ENCODE measurements around the gene LAIR1.
A peak's percentile ranks its signal among the peaks of the same experiment; 100 is the strongest.
"Not testable (repeated sequence)": the region's sequence is repeated elsewhere in the genome, so short reads cannot be mapped to it uniquely, and the experiment has no call there.

LAIR1 gene, protein sequence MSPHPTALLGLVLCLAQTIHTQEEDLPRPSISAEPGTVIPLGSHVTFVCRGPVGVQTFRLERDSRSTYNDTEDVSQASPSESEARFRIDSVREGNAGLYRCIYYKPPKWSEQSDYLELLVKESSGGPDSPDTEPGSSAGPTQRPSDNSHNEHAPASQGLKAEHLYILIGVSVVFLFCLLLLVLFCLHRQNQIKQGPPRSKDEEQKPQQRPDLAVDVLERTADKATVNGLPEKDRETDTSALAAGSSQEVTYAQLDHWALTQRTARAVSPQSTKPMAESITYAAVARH

DNA sequence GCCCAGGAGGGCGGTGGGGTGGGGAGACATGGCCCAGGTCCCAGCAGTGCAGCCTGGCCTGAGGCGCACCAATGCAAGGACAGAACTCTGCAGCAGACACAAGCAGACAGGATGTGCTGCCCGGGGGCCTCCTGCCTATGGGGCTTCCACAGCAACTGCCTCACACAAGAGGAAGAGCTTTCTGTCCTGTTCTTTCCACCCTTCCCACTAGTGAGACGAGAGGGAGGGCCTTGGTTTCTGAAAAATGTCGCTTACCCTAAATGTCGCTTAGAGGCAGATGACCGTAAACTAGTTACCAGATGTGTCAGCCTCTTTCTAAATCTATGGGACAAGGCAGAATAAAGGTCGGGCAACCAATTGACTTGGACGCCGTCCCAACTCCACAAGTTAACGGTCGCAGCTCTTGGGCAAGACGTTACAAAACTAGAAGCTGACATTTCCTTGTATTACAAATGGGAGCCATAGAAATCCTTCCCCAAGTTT lies at the start of gene LAIR1:
Gene LAIR1 (minus strand): TSS at position 157 of the 483 bp plus-strand sequence. CDS start 127 bp downstream, at position 30.
- DNase-seq = peak; percentile 88

DNA sequence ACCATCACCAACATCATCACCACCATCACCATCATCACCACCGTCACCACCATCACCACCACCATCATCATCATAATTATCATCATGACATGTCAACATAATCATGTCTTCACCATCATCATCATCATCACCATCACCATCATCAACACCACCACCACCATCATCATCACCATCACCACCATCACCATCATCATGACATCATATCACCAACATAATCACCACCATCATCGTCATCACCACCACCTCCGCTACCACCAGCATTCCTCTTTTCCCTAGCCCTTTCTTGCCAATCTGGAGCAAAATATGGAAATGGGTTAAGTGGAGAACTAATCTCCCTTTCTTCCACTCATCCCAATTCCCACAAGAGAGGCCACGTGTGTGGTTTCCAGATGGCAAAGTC lies 49.4 kb upstream of the LAIR1 start:
- DNase-seq = no peak

DNA sequence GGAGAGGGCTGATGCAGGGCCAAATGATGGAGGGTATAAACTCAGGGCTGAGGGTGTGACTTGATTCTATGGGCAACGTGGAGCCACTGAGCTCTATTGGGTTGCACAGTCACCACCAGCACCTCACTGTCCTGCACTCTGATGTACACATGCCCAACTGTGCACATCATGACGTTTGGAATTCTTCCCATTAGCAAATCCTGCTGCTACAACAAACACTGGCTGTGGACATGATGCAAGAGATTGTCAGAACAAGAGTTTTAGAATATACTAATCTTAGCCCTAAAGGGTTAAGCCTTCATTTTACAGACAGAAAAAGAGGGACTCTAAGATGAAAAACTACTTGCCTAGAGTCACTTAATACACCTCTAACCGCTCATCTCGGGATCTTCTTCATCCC lies 48.1 kb upstream of the LAIR1 start:
- DNase-seq = no peak

DNA sequence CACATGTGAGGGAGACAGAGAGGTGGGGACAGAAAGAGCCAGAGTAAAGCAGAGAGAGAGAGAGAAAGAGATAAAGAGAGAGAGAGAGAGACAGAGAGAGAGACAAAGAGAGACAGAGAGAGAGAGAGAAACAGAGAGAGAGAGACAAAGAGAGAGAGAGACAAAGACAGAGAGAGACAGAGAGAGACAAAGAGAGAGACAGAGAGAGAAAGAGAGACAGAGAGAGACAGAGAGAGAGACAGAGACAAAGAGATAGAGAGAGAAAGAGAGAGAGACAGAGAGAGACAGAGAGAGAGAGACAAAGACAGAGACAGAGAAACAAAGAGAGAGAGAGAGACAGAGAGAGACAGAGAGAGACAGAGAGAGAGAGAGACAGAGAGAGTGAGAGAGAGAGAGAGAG lies 46.3 kb upstream of the LAIR1 start:
- no peak for DNase-seq

DNA sequence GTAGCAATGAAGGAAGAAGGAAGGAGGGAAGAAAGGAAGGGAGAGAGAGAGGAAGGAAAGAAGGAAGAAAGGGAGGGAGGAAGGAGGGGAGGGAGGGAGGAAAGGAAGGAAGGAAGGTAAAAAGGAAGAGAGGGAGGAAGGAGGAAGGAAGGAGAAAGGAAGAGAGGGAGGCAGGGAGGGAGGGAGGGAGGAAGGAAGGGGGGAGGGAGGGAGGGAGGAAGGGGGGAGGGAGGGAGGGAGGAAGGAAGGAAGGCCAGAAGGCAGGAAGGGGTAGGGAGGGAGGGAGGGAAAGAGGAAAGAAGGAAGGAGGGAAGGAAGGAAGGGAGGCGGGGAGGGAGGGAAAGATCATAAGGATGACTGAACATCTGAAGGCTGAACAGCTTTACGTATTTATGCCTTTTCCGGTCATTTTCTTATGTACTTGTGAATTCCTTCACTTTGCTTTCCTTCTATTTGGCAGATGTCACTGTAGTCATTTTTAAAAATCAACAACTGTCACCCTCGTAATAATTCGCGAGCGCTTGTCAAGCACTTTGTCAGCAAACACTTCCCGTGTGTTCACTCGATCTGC lies 43.8 kb upstream of the LAIR1 start:
- no peak for DNase-seq

DNA sequence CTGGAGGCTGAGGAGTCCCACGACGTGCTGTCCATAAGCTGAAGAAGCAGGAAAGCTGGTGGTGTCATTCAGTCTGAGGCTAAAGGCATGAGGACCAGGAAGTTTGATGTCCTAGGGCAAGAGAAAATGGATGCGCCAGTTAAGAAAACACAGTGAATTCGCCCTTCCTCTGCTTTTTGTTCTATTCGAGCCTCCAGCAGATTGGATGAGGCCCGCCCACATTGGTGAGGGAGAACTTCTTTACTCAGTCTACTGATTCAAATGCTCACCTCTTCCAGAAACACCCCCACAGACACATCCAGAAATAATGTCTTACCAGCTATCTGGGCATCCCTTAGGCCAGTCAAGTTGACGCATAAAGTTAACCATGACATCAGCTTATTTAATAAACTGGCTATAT lies 43.0 kb upstream of the LAIR1 start:
- no peak for DNase-seq

DNA sequence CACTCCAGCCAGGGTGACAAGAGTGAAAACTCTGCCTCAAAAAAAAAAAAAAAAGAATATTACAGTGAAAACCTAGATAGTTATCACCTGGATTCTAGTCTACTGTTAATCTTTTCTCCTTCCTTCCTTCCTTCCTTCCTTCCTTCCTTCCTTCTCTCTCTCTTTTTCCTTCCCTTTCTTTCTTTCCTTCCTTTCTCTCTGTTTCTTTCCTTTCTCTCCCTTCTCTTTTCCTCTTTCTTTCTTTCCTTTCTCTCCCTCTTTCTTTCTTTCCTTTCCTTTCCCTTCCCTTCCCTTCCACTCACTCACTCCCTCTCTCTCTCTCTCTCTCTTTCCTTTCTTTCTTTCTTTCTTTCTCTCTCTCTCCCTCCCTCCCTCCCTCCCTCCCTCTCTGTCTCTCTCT lies 40.9 kb upstream of the LAIR1 start:
- no peak for DNase-seq

DNA sequence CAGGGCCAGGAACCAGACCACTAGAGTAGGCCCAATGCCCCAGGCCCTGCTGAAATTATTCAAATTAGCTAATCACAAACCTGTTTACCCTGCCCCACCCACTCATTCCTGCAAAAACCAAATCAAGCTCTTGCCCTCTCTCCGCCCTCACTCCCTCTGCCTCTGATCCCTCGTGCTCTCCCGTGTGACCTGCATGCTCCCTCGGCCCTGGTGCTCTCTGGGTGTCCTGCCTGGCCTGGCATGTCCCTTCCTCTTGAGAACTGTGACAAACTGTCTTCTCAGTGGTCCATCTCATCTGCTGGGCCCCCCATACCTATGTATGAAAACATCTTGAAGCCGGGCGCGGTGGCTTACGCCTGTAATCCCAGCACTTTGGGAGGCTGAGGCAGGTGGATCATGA lies 38.3 kb upstream of the LAIR1 start:
- no peak for DNase-seq

DNA sequence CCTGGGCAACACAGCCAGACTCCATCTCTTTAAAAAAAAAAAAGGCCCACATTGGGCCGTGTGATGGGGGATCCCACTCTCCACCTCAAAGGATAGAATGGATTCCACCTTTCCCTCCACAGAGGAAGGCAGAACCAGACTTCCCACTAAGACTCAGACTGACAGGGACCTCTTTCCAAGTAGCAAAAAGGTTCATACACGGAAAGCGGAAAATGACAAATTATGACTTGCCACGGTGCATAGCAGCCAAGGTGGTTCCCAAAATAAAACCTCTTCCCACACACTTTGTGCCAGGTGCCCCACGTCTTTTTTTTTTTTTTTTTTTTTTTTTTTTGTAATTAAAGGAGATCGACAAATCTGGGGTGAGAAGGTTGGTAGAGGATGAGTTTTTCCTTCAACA lies 36.2 kb upstream of the LAIR1 start:
- no peak for DNase-seq

DNA sequence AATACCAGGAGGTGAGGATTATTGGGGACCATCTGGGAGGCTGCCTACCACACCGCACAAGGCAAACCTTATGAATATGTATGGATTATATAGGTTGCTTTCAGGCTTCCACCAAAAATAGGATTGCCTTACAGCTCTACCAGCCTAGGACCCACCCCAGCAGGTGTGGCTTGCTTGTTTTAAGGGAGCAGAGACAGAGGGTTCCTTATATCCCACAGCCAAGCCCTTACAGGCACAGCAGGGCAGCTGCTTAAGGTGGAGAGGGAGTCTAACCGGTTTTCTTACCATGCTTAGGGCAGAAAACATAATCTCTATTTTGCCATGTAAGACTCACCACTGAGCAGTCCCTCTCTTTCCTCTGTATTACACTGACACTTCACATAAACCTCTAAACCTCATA lies 34.5 kb upstream of the LAIR1 start:
- DNase-seq = no peak

DNA sequence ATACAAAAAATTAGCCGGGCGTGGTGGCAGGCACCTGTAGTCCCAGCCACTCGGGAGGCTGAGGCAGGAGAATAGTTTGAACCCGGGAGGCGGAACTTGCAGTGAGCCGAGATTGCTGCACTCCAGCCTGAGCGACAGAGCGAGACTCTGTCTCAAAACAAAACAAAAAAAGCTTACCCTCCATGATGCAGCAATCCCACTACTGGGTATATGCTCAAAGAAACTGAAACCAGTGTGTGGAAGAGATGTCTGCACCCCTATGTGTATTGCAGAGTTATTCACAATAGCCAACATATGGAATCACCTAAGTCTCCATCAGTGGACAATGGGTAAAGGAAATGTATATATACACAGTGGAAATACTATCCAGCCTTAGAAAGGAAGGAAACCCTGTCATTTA lies 31.0 kb upstream of the LAIR1 start:
- DNase-seq = no peak

DNA sequence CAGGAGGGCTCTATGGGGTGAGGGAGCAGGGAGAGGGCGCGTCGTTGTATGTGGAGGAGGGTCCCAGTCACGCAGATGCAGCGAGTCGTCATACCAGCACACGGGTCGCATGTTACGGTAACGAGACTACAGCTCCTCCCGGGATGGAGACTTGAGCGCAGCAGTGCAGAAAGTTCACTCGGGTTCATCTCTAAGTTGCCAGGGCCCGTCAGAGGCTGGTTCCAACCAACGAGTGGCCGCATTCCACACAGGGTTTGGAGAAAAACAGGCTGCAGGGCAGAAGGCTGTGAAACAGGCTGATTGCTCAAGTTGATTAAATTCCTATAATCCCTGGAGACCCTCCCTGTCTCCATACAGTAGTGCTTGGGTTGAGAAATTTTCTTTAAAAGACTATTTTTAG lies 28.6 kb upstream of the LAIR1 start:
- no peak for DNase-seq

DNA sequence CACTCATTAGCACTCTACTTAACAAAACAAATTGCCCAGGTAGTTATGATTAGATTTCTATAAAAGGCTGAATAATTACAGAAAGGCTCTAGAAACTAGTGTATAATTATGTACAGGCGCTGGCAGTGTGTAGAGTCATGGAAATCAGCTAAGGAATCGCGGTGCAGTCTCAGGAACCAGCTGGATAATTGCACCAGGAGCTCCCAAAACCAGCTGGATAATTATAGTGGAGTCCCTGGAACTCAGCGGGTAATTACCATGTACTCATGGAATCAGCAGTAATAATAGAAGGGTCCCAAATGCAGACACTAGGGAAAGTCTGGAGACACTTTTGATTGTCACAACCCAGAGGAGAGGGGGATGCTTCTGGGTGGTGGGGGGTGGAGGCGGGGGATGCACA lies 27.4 kb upstream of the LAIR1 start:
- DNase-seq = no peak

DNA sequence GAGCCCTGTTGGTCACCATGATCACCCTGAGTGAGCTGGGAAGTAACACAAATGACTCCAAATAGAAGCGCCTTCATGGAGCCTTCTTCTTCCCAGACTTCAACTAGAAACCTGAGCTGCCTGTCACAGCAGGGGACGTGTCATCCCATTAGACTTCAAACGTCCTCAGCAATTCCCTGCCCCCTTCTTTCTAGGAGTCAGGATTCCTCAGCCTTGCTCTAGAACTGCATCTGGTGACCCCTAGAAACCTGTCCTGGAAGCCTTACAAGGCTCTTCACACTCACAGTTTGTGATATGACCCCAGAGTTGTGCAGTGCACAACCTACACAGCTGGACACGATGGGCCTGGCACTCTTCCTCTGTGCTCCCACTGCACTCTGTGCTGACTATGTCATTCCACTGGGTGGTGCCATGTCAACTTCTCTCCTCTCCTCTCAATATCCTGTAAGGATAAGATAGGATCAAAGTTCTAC lies 26.9 kb upstream of the LAIR1 start:
- no peak for DNase-seq

DNA sequence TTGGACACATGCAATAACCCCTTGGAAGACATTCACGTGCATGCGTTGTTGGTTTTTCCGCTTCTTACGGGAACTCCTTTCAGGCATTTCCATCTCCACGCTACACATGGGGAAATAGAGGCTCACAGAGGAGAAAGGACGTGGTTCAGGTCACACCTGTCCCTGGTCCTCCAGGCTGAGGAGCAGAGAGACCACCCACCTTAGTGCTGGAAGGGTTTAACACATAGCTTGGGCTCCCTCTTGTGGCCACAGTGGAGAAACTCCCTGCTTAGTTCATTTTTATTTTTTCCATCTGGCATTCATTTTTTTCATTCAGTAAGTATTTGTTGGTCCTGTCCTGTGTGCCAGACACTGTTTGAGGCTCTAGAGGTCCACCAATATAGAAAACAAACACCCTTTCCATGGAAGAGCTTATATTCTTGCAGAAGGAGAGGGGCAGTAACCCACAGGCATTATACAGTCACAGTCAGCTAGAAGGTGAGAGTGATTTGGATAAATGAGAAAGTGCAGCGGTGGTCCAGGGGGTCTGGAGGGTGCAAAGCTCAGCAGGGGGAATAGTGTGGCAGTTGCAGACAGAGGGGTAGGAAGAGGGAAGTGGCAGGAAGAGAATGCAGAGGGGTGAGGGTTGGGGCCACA lies 26.3 kb upstream of the LAIR1 start:
- DNase-seq = peak; percentile 29

DNA sequence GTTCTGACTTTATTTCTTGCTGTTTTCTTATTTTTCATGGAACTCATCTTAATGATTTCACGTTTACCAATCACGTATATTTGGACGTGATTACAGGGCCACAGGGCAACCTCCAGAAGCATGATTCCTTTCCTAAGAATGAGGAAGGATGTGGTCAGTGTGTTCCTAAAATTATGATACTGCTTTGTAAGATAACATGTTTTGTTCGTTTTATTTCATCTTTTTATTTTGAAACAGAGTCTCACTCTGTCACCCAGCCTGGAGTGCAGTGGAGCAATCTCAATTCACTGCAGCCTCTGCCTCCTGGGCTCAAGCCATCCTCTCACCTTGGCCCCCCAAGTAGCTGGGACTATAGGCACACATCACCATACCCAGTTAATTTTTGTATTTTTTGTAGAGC lies 24.8 kb upstream of the LAIR1 start:
- DNase-seq = no peak

DNA sequence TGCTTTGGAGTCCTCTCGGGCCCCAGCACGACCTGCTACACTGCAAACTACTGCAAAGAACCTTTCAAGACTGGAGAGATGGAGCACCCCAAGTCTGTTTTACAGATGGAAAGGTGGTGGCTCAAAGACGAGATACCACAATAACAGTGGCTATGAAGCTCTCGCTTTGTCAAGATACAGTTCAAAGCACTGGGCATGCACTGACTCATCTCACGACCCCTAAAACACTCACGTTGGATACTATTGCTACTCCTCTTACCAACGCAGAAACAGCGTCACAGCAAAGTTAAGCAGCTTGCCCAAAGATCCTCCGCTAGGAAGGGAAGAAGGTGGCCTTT lies 24.0 kb upstream of the LAIR1 start:
- DNase-seq = no peak

DNA sequence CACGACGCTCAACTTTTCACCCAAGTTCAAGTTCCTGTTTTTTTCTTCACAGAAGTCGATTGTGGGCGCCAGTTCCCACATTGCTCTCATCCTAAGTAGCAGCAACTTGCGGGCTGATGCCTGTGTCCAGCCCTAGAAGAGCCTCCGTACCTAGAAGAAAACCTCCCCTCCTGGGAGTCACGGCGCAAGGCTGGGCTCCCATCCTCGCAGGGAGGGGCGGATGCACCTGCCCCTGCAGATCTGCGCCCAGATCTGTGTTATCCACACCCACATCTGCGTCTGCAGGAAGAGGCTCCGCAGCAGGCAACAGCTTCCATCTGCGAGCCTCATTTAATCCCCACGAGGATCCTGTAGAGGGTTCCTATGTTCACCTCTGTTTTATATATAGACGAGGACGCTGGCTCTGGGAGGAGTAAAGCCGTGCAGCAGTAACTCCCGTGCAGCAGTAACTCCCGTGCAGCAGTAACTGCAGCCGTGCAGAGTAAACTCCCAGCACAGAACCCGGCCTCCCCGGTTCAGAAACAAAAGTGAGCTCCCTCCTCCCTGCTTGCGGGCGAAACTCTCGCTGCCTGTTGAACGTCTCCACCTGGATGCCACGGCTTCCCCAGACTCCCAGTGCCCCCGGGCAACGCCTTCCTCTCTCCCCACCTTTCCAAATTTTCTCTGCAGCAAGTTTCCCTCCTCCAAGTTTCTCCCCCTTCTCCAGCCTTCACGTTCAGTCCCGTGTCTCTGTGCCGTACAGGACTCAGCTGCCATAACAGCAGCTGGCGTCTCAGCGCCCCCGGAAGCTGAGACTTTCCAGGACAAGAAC lies 23.5 kb upstream of the LAIR1 start:
- DNase-seq = peak; percentile 81

DNA sequence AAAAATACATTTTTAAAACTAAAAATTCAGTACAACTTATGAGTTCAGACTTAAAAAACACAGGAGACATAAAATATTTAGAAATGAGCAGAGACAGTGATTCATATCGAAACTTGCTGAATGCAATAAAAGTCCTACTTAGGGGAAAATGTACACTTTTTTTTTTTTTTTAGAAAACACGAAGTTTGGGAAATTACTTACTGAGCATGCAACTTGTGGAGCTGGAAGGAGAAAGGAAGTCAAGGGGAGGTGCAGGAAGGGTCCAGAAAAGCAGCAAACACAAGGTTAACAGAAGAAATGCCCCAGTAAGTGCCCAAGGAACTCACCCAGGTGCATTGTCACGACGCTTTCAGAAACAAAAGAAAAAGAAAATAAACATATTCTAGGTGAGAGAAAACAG lies 18.6 kb upstream of the LAIR1 start:
- DNase-seq = no peak

DNA sequence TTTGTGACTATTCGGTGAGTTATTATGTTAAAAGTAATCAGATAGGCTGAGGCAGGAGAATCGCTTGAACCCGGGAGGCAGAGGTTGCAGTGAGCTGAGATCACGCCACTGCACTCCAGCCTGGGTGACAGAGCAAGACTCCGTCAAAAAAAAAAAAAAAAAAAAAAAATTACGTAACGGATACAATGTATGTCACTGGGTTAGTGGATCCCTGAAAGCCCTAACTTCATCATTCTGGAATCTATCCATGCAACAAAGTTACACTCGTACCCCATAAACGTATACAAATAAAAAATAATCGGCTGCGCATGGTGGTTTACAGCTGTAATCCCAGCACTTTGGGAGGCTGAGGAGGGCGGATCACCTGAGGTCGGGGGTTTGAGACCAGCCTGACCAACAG lies 17.3 kb upstream of the LAIR1 start:
- not testable (repeated sequence) for DNase-seq

DNA sequence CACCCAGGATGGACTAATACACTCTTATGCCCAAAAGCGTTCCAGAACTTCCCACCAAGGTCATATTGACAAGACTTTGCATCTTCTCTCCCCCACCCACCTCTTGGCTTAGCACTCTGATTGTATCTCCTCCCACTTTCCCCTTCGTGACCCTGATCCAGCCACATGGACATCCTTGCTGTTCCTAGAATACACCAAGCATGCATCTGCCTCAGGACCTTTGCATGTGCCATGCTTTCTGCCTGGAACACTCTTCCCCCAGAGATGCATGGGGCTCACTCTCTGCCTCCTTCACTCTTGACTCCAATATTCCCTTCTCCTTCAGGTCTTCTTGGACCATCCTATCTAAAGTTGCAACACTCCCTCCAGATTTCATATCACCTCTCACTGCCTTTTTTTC lies 16.2 kb upstream of the LAIR1 start:
- no peak for DNase-seq

DNA sequence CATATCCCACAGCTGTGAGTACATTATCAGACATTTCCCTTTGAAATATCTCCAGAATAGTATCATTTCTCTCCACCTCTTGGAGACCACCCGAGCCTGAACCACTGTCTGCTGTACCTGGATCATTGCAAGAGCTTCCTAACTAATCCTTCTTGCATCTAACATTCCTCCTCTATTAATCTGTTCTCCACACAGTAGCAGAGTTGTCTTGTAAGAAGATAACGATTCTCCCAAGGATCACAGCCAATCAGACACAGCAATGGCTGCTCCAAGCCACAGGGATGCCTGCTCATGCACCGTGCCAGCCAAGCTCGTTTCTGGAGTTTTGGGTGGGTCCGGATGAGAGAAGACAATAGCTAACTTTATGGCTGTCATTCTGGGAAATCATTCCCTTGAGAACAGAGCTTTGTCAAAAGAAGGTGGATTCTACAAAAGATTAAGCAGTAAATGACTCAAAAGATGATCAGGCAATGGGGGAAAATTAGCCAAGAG lies 14.5 kb upstream of the LAIR1 start:
- DNase-seq = no peak

DNA sequence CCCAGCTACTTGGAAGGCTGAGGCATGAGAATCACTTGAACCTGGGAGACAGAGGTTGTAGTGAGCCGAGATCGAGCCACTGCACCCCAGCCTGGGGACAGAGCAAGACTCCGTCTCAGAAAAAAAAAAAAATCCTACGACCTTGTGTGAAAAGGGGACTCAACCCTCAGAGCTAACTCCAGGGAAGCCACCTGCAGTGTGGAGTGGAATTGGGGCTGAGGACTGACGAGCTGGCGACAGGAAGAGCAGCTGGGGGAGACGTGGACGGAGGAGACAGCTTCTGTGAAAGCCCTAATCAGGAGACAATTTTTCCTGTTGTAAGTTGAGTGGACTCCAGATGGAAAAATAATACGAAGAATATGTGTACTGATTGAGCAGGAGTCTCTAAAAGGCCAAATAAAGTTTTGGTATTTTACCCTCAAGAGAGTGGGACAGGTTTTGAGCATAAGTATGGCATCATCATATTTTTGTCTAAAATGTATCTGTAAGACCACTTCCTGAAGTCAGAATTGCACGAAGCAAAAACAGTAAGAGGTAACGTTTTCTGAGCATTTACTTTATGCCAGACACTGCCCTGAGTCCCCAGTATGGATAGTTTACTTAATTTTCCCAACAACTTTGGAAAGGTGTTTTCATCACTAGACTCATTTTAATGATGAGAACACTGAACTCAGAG lies 12.0 kb upstream of the LAIR1 start:
- no peak for DNase-seq
